8988T (cell line): ENCODE measurements around the gene AKTIP.

ENCODE experiments used
- DNase-seq: peaks from one replicate; pipeline ENCODE4 v3.0.0; 2011

The AKTIP gene

DNA sequence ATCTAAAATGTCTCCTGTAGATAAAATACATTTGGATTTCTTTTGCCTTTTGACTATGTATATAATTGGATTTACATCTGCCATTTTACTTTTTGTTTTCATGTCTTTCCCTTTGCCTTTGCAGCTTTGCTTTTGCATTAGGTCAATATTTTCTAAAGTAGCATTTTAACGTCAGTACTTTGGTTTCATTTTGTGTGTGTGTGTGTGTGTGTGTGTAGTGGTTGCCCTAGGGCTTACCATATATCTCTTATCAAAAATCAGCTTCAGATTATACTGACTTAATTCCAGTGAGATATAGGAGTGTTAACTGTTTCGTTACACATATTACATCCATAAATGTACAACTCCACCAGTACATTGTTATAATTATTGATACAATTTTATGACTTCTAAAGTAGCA, 26.1 kb downstream of the AKTIP start:
- DNase-seq: no peak

DNA sequence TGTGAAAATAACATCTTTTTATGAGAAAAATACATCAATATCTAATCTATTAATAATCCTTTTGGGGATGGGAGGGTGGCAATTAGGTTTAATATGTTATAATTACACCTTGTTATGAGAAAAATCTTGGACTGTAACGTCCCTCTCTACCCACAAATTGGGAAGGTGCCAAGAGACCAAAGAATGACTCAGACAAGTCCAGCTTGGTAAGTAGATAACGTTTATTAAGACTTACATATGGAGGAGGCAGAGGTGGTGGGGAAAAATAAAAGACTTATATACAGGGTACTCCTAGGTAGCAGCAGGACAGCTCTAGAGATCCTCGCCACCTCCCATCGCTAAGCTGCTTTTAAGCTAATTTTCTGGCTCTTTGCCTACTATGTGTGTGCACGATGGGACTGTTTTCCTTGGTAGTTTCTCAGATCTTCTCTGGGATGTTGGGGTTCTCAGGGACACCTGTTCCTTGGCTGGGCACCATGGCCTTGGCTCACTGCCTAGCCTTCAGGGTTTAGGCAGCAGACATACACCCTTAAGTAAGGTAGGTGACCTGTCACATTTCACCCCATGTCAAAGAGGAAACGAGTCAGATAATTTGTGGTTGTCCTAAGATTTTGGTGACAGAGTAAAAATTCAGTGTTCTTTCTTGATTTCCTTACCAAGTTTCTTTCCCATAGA, 37.3 kb downstream of the AKTIP start:
- no peak for DNase-seq

DNA sequence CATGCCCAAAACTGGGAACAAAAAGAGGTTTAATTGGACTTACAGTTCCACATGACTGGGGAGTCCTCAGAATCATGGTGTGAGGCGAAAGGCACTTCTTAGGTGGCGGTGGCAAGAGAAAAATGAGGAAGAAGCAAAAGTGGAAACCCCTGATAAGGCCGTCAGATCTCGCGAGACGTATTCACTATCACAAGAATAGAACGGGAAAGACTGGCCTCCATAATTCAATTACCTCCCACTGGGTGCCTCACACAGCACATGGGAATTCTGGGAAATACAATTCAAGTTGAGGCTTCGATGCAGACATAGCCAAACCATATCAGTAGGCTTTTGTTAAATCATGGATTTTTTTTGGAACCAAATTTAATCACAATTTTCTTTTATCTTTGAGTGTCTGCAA, 44.4 kb downstream of the AKTIP start:
- DNase-seq: no peak

DNA sequence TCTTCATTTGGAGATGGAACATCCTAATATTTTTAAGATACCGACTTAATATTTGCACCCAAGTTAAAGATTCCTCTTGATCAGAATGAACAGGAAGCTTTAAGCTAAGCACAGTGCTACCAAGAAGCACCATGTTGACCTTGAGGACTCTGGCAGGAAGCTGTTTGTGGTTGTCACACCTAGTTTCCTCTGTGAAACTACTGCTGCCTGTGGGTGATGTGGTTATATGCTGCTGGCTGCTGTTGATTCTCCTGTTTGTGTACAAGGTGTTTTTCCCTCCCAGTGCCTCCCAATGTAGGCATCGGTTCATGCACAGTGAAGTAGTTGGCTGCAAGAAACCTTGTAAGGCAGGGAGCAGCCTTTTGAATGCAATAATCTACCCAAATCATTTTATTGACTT, 45.3 kb downstream of the AKTIP start:
- DNase-seq: no peak

DNA sequence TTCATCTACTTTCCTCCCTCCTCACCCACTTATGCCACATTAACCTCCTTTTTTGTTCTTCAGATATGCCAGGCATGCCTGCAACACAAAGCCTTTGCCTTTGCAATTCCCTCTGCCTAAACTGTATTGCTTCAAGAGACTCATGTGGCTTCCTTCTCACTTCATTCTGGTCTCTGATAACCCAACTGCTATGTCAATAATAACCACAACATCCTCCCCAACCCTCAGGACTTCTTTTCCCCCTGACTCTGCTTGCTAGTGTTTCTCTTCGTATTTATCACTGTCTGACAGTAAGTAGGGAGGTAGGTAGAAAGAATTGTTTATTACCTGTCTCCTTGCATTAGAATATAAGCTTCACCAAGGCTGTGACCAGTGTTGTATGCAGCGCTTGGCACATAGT, 46.4 kb downstream of the AKTIP start:
- no peak for DNase-seq

DNA sequence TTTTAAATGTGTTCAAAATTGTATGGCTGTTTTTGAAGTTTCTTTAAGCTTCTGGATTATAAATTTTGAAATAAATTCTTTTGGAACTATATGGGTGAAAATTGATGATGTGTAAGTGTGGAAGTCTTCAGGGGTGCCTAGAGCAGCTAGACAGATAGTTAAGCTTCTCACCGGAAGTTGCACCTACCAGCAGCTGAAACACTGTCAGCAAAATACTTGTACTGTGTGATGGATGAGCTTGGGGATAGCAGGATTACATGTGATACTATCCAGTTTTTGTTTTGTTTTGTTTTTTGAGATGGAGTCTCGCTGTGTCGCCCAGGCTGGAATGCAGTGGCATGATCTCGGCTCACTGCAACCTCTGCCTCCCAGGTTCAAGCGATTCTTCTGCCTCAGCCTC, 49.1 kb downstream of the AKTIP start:
- DNase-seq: no peak

DNA sequence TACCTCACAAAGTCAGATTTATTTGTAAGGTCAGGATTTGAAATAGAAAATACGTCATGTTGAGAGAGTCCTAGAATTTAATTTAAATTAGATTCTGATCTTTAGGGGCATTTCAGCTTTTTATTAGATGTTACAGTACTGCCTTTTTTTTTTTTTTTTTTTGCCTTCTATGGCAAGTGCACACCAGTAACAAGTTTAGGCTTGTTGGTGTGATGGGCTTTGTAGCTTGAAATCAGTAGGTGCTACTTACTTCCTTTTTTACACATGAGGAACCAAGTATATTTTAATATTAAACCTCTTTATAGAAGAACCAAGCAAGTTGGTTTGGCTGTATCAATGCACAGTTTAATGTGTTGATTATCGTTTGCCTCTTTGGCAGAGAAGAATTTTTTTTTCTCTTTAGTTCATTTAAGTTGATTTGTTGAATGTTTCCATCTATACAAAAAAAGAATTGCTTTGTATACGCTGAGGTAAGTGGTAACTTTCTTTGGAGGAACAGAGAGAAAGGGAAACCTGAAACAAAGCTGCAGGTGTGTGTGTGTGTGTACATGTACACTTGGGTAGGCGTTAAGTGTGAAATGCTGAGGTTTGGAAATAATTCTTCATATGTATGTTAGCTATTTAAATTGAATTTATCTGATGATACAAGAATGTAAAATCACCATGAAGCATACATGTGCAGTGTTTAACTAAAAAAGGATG, 53.0 kb downstream of the AKTIP start:
- no peak for DNase-seq

DNA sequence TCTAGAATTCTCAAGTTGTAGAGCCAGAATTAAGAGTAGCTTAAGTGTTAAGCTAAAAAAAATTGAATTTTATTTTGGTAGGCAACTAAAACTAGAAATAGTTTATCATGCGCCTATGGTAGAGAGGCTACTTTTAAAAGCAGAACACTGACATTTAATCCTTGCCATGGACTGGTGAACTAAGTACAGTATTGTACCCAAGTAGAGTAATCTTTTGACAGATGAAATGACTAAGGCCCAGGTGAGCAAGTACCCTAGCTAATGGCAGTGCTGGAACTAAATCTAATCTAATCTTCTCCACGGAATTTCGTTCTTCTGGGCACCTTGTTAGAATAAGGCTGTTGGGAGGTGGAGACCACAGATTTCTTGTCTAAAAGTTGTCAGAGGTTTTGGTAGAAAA, 56.9 kb downstream of the AKTIP start:
- DNase-seq: no peak

DNA sequence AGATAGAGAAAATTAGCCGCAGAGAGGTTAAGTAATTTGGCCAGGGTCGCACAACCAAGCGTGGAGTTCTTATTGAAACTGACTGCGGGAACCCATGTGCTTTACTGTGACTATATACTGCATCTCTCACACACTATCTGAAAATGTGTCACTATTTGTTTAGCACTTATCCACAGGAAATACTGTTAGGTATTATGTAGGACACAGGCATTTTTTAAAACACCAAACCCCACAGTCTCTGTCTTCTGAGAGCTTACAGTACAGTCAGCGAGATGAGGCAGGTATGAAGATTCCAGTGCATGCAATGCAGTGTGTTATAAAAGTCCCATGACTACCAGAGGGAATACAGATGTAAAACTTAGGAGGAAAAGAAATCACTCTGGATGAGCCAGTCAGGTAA, 57.5 kb downstream of the AKTIP start:
- DNase-seq: no peak
